ENCODE results near the gene FAM72D.
A peak's percentile ranks its signal among the peaks of the same experiment; 100 is the strongest.
"Not testable (repeated sequence)": the region's sequence is repeated elsewhere in the genome, so short reads cannot be mapped to it uniquely, and the experiment has no call there.

Gene FAM72D

GRCh38 chr1:145147172-145147571 is 51.4 kb downstream of the FAM72D start:
- DNase-seq, result not testable (repeated sequence)

GRCh38 chr1:145155421-145155820 is 59.6 kb downstream of the FAM72D start:
- not testable (repeated sequence) for DNase-seq

- not testable (repeated sequence) for DNase-seq
Observed at GRCh38 chr1:145155873-145156272, 60.1 kb downstream of the FAM72D start.

- peak; percentile 65 for DNase-seq
Observed at GRCh38 chr1:145156891-145157610, 61.3 kb downstream of the FAM72D start.

GRCh38 chr1:145157715-145158114 is 61.9 kb downstream of the FAM72D start:
- not testable (repeated sequence) for DNase-seq

- not testable (repeated sequence) for DNase-seq
Observed at GRCh38 chr1:145161046-145161752, 65.4 kb downstream of the FAM72D start.

All from fibroblast of skin of abdomen (primary cell).